ENCODE measurements around the gene MCF2L.

Gene MCF2L

GRCh38 chr13:113063091-113063491 lies 94.1 kb downstream of the MCF2L start:
- Histone ChIP-seq H3K27ac (ENCODE audit: low read depth, low read length) (no peak overlapping the region), H3K9ac (ENCODE audit: low read length) (no peak overlapping the region), H3K4me3 (ENCODE audit: low read length) (no peak overlapping the region), H3K27me3 (ENCODE audit: control insufficient read depth, insufficient read depth, low read length) (no peaks in the 10 kb centered on the region), H3K4me1 (ENCODE audit: control insufficient read depth, insufficient read depth, low read length) (no peaks in the 10 kb centered on the region), H3K36me3 (ENCODE audit: control insufficient read depth, insufficient read depth, low read length) (no peaks in the 10 kb centered on the region)

- Histone ChIP-seq H3K27ac (ENCODE audit: low read depth, low read length) (no peak overlapping the region), H3K27me3 (ENCODE audit: control insufficient read depth, insufficient read depth, low read length) (no peaks in the 10 kb centered on the region), H3K4me3 (ENCODE audit: low read length) (no peak overlapping the region), H3K4me1 (ENCODE audit: control insufficient read depth, insufficient read depth, low read length) (no peaks in the 10 kb centered on the region), H3K36me3 (ENCODE audit: control insufficient read depth, insufficient read depth, low read length) (no peaks in the 10 kb centered on the region), H3K9ac (ENCODE audit: low read length) (no peak overlapping the region)
Measured at GRCh38 chr13:113064000-113064533, 95.1 kb downstream of the MCF2L start.

- no peak overlapping the region for H3K27ac ChIP-seq (ENCODE audit: low read depth, low read length)
- H3K4me3 ChIP-seq (ENCODE audit: low read length) = no peak overlapping the region
Measured at GRCh38 chr13:113064534-113065405, 95.8 kb downstream of the MCF2L start.

GRCh38 chr13:113065406-113066141 lies 96.6 kb downstream of the MCF2L start:
- no peak overlapping the region for H3K9ac ChIP-seq (ENCODE audit: low read length)
- no peaks in the 10 kb centered on the region for H3K36me3 ChIP-seq (ENCODE audit: control insufficient read depth, insufficient read depth, low read length)
- no peaks in the 10 kb centered on the region for H3K4me1 ChIP-seq (ENCODE audit: control insufficient read depth, insufficient read depth, low read length)
- H3K27ac ChIP-seq (ENCODE audit: low read depth, low read length) = no peak overlapping the region
- no peaks in the 10 kb centered on the region for H3K27me3 ChIP-seq (ENCODE audit: control insufficient read depth, insufficient read depth, low read length)
- H3K4me3 ChIP-seq (ENCODE audit: low read length) = no peak overlapping the region

More at GRCh38 chr13:113064534-113065405, 95.8 kb downstream of the MCF2L start:
- H3K36me3 ChIP-seq (ENCODE audit: control insufficient read depth, insufficient read depth, low read length) = no peaks in the 10 kb centered on the region
- no peaks in the 10 kb centered on the region for H3K4me1 ChIP-seq (ENCODE audit: control insufficient read depth, insufficient read depth, low read length)
- H3K9ac ChIP-seq (ENCODE audit: low read length) = no peak overlapping the region
- no peaks in the 10 kb centered on the region for H3K27me3 ChIP-seq (ENCODE audit: control insufficient read depth, insufficient read depth, low read length)

- H3K4me3 ChIP-seq (ENCODE audit: low read length) = no peak overlapping the region
- H3K27ac ChIP-seq (ENCODE audit: low read depth, low read length) = no peak overlapping the region
- no peaks in the 10 kb centered on the region for H3K36me3 ChIP-seq (ENCODE audit: control insufficient read depth, insufficient read depth, low read length)
- no peaks in the 10 kb centered on the region for H3K27me3 ChIP-seq (ENCODE audit: control insufficient read depth, insufficient read depth, low read length)
- H3K4me1 ChIP-seq (ENCODE audit: control insufficient read depth, insufficient read depth, low read length) = no peaks in the 10 kb centered on the region
- no peak overlapping the region for H3K9ac ChIP-seq (ENCODE audit: low read length)
Measured at GRCh38 chr13:113066142-113066455, 97.1 kb downstream of the MCF2L start.

GRCh38 chr13:113066746-113067145 lies 97.7 kb downstream of the MCF2L start:
- Histone ChIP-seq H3K27ac (ENCODE audit: low read depth, low read length) (no peak overlapping the region), H3K4me3 (ENCODE audit: low read length) (no peak overlapping the region), H3K27me3 (ENCODE audit: control insufficient read depth, insufficient read depth, low read length) (no peaks in the 10 kb centered on the region), H3K4me1 (ENCODE audit: control insufficient read depth, insufficient read depth, low read length) (no peaks in the 10 kb centered on the region), H3K9ac (ENCODE audit: low read length) (no peak overlapping the region), H3K36me3 (ENCODE audit: control insufficient read depth, insufficient read depth, low read length) (no peaks in the 10 kb centered on the region)

- H3K27ac ChIP-seq (ENCODE audit: low read depth, low read length) = no peak overlapping the region
- H3K9ac ChIP-seq (ENCODE audit: low read length) = no peak overlapping the region
- no peaks in the 10 kb centered on the region for H3K27me3 ChIP-seq (ENCODE audit: control insufficient read depth, insufficient read depth, low read length)
- no peaks in the 10 kb centered on the region for H3K4me1 ChIP-seq (ENCODE audit: control insufficient read depth, insufficient read depth, low read length)
- no peak overlapping the region for H3K4me3 ChIP-seq (ENCODE audit: low read length)
- H3K36me3 ChIP-seq (ENCODE audit: control insufficient read depth, insufficient read depth, low read length) = no peaks in the 10 kb centered on the region
Measured at GRCh38 chr13:113069861-113070805, 101.1 kb downstream of the MCF2L start.

- Histone ChIP-seq H3K27ac (ENCODE audit: low read depth, low read length) (no peak overlapping the region), H3K4me1 (ENCODE audit: control insufficient read depth, insufficient read depth, low read length) (no peaks in the 10 kb centered on the region), H3K4me3 (ENCODE audit: low read length) (no peak overlapping the region), H3K9ac (ENCODE audit: low read length) (no peak overlapping the region), H3K27me3 (ENCODE audit: control insufficient read depth, insufficient read depth, low read length) (no peaks in the 10 kb centered on the region), H3K36me3 (ENCODE audit: control insufficient read depth, insufficient read depth, low read length) (no peaks in the 10 kb centered on the region)
Measured at GRCh38 chr13:113070855-113071254, 101.8 kb downstream of the MCF2L start.

- no peaks in the 10 kb centered on the region for H3K4me1 ChIP-seq (ENCODE audit: control insufficient read depth, insufficient read depth, low read length)
- no peak overlapping the region for H3K27ac ChIP-seq (ENCODE audit: low read depth, low read length)
- no peak overlapping the region for H3K9ac ChIP-seq (ENCODE audit: low read length)
- no peaks in the 10 kb centered on the region for H3K36me3 ChIP-seq (ENCODE audit: control insufficient read depth, insufficient read depth, low read length)
- no peaks in the 10 kb centered on the region for H3K27me3 ChIP-seq (ENCODE audit: control insufficient read depth, insufficient read depth, low read length)
- no peak overlapping the region for H3K4me3 ChIP-seq (ENCODE audit: low read length)
Measured at GRCh38 chr13:113072376-113072775, 103.4 kb downstream of the MCF2L start.

GRCh38 chr13:113073942-113074341 lies 104.9 kb downstream of the MCF2L start:
- H3K27ac ChIP-seq (ENCODE audit: low read depth, low read length) = no peak overlapping the region
- H3K9ac ChIP-seq (ENCODE audit: low read length) = no peak overlapping the region
- H3K4me1 ChIP-seq (ENCODE audit: control insufficient read depth, insufficient read depth, low read length) = no peaks in the 10 kb centered on the region
- H3K27me3 ChIP-seq (ENCODE audit: control insufficient read depth, insufficient read depth, low read length) = no peaks in the 10 kb centered on the region
- H3K4me3 ChIP-seq (ENCODE audit: low read length) = no peak overlapping the region
- H3K36me3 ChIP-seq (ENCODE audit: control insufficient read depth, insufficient read depth, low read length) = no peaks in the 10 kb centered on the region

GRCh38 chr13:113074401-113074800 lies 105.4 kb downstream of the MCF2L start:
- Histone ChIP-seq H3K4me3 (ENCODE audit: low read length) (no peak overlapping the region), H3K27me3 (ENCODE audit: control insufficient read depth, insufficient read depth, low read length) (no peaks in the 10 kb centered on the region), H3K36me3 (ENCODE audit: control insufficient read depth, insufficient read depth, low read length) (peaks cover 2% of the 10 kb centered on the region), H3K27ac (ENCODE audit: low read depth, low read length) (no peak overlapping the region), H3K9ac (ENCODE audit: low read length) (no peak overlapping the region), H3K4me1 (ENCODE audit: control insufficient read depth, insufficient read depth, low read length) (no peaks in the 10 kb centered on the region)

GRCh38 chr13:113074876-113075275 lies 105.9 kb downstream of the MCF2L start:
- Histone ChIP-seq H3K9ac (ENCODE audit: low read length) (no peak overlapping the region), H3K4me1 (ENCODE audit: control insufficient read depth, insufficient read depth, low read length) (no peaks in the 10 kb centered on the region), H3K4me3 (ENCODE audit: low read length) (no peak overlapping the region), H3K27me3 (ENCODE audit: control insufficient read depth, insufficient read depth, low read length) (no peaks in the 10 kb centered on the region), H3K36me3 (ENCODE audit: control insufficient read depth, insufficient read depth, low read length) (peaks cover 2% of the 10 kb centered on the region), H3K27ac (ENCODE audit: low read depth, low read length) (no peak overlapping the region)
